ENCODE results near the gene PODXL2.

The PODXL2 gene

DNA sequence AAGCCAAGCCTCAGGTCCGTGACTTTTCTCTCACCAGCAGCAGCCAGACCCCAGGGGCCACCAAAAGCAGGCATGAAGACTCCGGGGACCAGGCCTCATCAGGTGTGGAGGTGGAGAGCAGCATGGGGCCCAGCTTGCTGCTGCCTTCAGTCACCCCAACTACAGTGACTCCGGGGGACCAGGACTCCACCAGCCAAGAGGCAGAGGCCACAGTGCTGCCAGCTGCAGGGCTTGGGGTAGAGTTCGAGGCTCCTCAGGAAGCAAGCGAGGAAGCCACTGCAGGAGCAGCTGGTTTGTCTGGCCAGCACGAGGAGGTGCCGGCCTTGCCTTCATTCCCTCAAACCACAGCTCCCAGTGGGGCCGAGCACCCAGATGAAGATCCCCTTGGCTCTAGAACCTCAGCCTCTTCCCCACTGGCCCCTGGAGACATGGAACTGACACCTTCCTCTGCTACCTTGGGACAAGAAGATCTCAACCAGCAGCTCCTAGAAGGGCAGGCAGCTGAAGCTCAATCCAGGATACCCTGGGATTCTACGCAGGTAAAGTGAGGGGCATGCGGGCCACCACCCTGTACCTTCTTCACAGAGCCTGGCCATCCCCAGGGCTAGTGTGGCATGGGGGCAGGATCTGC lies 31.8 kb downstream of the PODXL2 start:
- Histone ChIP-seq H3K23ac (ENCODE audit: low read length) (no peak overlapping the region), H3K4ac (ENCODE audit: low read depth, low read length) (no peak overlapping the region), H3K36me3 (ENCODE audit: control insufficient read depth, insufficient read depth, low read length) (no peaks in the 10 kb centered on the region), H3K79me1 (ENCODE audit: low read length) (no peaks in the 10 kb centered on the region), H2BK5ac (ENCODE audit: low read length) (no peak overlapping the region), H3K4me3 (ENCODE audit: low read length) (no peak overlapping the region), H2BK15ac (replicated peaks; ENCODE audit: low read depth) (no peak overlapping the region), H4K5ac (ENCODE audit: low read length) (no peak overlapping the region), H3K79me2 (ENCODE audit: control insufficient read depth, insufficient read depth, low read length) (no peaks in the 10 kb centered on the region), H3K4me1 (ENCODE audit: control insufficient read depth, low read depth, low read length) (no peaks in the 10 kb centered on the region), H3K9ac (ENCODE audit: low read length) (no peak overlapping the region), H3K4me2 (ENCODE audit: low read length) (no peak overlapping the region), H4K8ac (ENCODE audit: low read depth, low read length) (no peak overlapping the region), H3K27ac (ENCODE audit: low read depth, low read length) (no peak overlapping the region), H2BK120ac (ENCODE audit: low read depth, low read length) (no peak overlapping the region), H2AK5ac (ENCODE audit: low read length) (no peak overlapping the region), H3K27me3 (ENCODE audit: insufficient read depth, low read length, poor library complexity) (no peaks in the 10 kb centered on the region), H3K18ac (ENCODE audit: low read length) (no peak overlapping the region), H3K56ac (ENCODE audit: low read length) (no peak overlapping the region)
- WGBS (ENCODE audit: extremely low coverage, insufficient coverage, low lambda C conversion rate), result no CpG with 5 or more reads among the region's 10 CpGs
- DNase-seq, result no peak

- DNase-seq, result no peak
- no peak overlapping the region for H3K4ac ChIP-seq (ENCODE audit: low read depth, low read length)
These were observed 32.6 kb downstream of the PODXL2 start for GRCh38 chr3:127661600-127661999.

GRCh38 chr3:127662001-127662469 lies 33.0 kb downstream of the PODXL2 start:
- Histone ChIP-seq H3K79me2 (ENCODE audit: control insufficient read depth, insufficient read depth, low read length) (no peaks in the 10 kb centered on the region), H2BK120ac (ENCODE audit: low read depth, low read length) (no peak overlapping the region), H3K18ac (ENCODE audit: low read length) (no peak overlapping the region), H3K36me3 (ENCODE audit: control insufficient read depth, insufficient read depth, low read length) (no peaks in the 10 kb centered on the region), H3K4ac (ENCODE audit: low read depth, low read length) (no peak overlapping the region), H3K23ac (ENCODE audit: low read length) (no peak overlapping the region), H3K56ac (ENCODE audit: low read length) (no peak overlapping the region), H4K5ac (ENCODE audit: low read length) (no peak overlapping the region), H3K27ac (ENCODE audit: low read depth, low read length) (no peak overlapping the region), H3K4me1 (ENCODE audit: control insufficient read depth, low read depth, low read length) (no peaks in the 10 kb centered on the region), H3K9ac (ENCODE audit: low read length) (no peak overlapping the region), H2BK5ac (ENCODE audit: low read length) (no peak overlapping the region), H3K4me2 (ENCODE audit: low read length) (no peak overlapping the region), H3K79me1 (ENCODE audit: low read length) (no peaks in the 10 kb centered on the region), H2AK5ac (ENCODE audit: low read length) (no peak overlapping the region), H3K4me3 (ENCODE audit: low read length) (no peak overlapping the region), H3K27me3 (ENCODE audit: insufficient read depth, low read length, poor library complexity) (no peaks in the 10 kb centered on the region), H4K8ac (ENCODE audit: low read depth, low read length) (no peak overlapping the region), H2BK15ac (replicated peaks; ENCODE audit: low read depth) (no peak overlapping the region)
- DNase-seq, result no peak
- WGBS (ENCODE audit: extremely low coverage, insufficient coverage, low lambda C conversion rate), result no CpG with 5 or more reads among the region's 11 CpGs

More at GRCh38 chr3:127661600-127661999, 32.6 kb downstream of the PODXL2 start:
- H4K8ac ChIP-seq (ENCODE audit: low read depth, low read length), result no peak overlapping the region
- H4K5ac ChIP-seq (ENCODE audit: low read length), result no peak overlapping the region
- no peaks in the 10 kb centered on the region for H3K79me1 ChIP-seq (ENCODE audit: low read length)
- no peaks in the 10 kb centered on the region for H3K4me1 ChIP-seq (ENCODE audit: control insufficient read depth, low read depth, low read length)
- no peak overlapping the region for H3K27ac ChIP-seq (ENCODE audit: low read depth, low read length)
- H3K23ac ChIP-seq (ENCODE audit: low read length), result no peak overlapping the region
- no peaks in the 10 kb centered on the region for H3K27me3 ChIP-seq (ENCODE audit: insufficient read depth, low read length, poor library complexity)
- H2BK5ac ChIP-seq (ENCODE audit: low read length), result no peak overlapping the region
- H2AK5ac ChIP-seq (ENCODE audit: low read length), result no peak overlapping the region
- H2BK15ac ChIP-seq (replicated peaks; ENCODE audit: low read depth), result no peak overlapping the region
- H3K36me3 ChIP-seq (ENCODE audit: control insufficient read depth, insufficient read depth, low read length), result no peaks in the 10 kb centered on the region
- H3K4me2 ChIP-seq (ENCODE audit: low read length), result no peak overlapping the region
- H2BK120ac ChIP-seq (ENCODE audit: low read depth, low read length), result no peak overlapping the region
- H3K18ac ChIP-seq (ENCODE audit: low read length), result no peak overlapping the region
- no peaks in the 10 kb centered on the region for H3K79me2 ChIP-seq (ENCODE audit: control insufficient read depth, insufficient read depth, low read length)
- no CpG with 5 or more reads among the region's 5 CpGs for WGBS (ENCODE audit: extremely low coverage, insufficient coverage, low lambda C conversion rate)
- H3K56ac ChIP-seq (ENCODE audit: low read length), result no peak overlapping the region
- H3K4me3 ChIP-seq (ENCODE audit: low read length), result no peak overlapping the region
- H3K9ac ChIP-seq (ENCODE audit: low read length), result no peak overlapping the region

GRCh38 chr3:127663151-127663550 lies 34.2 kb downstream of the PODXL2 start:
- Histone ChIP-seq H3K27ac (ENCODE audit: low read depth, low read length) (no peak overlapping the region), H3K18ac (ENCODE audit: low read length) (no peak overlapping the region), H3K56ac (ENCODE audit: low read length) (no peak overlapping the region), H3K4me2 (ENCODE audit: low read length) (no peak overlapping the region), H3K4ac (ENCODE audit: low read depth, low read length) (no peak overlapping the region), H3K79me1 (ENCODE audit: low read length) (no peaks in the 10 kb centered on the region), H3K4me3 (ENCODE audit: low read length) (no peak overlapping the region), H3K36me3 (ENCODE audit: control insufficient read depth, insufficient read depth, low read length) (no peaks in the 10 kb centered on the region), H2BK120ac (ENCODE audit: low read depth, low read length) (no peak overlapping the region), H2BK5ac (ENCODE audit: low read length) (no peak overlapping the region), H3K23ac (ENCODE audit: low read length) (no peak overlapping the region), H3K4me1 (ENCODE audit: control insufficient read depth, low read depth, low read length) (no peaks in the 10 kb centered on the region), H4K5ac (ENCODE audit: low read length) (no peak overlapping the region), H3K9ac (ENCODE audit: low read length) (no peak overlapping the region), H4K8ac (ENCODE audit: low read depth, low read length) (no peak overlapping the region), H3K27me3 (ENCODE audit: insufficient read depth, low read length, poor library complexity) (no peaks in the 10 kb centered on the region), H2AK5ac (ENCODE audit: low read length) (no peak overlapping the region), H2BK15ac (replicated peaks; ENCODE audit: low read depth) (no peak overlapping the region), H3K79me2 (ENCODE audit: control insufficient read depth, insufficient read depth, low read length) (no peaks in the 10 kb centered on the region)
- DNase-seq, result no peak
- no CpG with 5 or more reads among the region's 5 CpGs for WGBS (ENCODE audit: extremely low coverage, insufficient coverage, low lambda C conversion rate)

DNA sequence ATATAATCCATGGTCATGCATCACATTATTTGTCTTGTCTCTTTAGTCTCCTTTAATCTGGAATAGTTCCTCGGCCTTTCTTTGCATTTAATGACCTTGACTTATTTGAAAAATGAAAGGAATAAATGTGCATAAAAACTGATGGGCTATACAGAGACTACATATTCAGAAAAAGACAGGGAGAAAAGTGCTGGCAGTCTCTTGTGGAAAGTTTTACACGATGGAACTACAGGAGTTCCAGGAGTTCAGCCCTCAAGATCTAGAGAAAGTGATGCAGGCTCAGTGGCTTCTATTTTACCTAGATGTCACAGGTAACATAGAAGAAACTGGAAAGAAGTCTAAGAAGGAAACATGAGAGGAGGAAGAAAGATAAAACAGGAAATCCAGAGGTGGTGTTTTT lies 36.2 kb downstream of the PODXL2 start:
- Histone ChIP-seq H3K56ac (ENCODE audit: low read length) (no peak overlapping the region), H2AK5ac (ENCODE audit: low read length) (no peak overlapping the region), H2BK15ac (replicated peaks; ENCODE audit: low read depth) (no peak overlapping the region), H3K4me2 (ENCODE audit: low read length) (no peak overlapping the region), H4K8ac (ENCODE audit: low read depth, low read length) (no peak overlapping the region), H3K79me2 (ENCODE audit: control insufficient read depth, insufficient read depth, low read length) (no peaks in the 10 kb centered on the region), H2BK5ac (ENCODE audit: low read length) (no peak overlapping the region), H2BK120ac (ENCODE audit: low read depth, low read length) (no peak overlapping the region), H4K5ac (ENCODE audit: low read length) (no peak overlapping the region), H3K36me3 (ENCODE audit: control insufficient read depth, insufficient read depth, low read length) (no peaks in the 10 kb centered on the region), H3K9ac (ENCODE audit: low read length) (no peak overlapping the region), H3K4me1 (ENCODE audit: control insufficient read depth, low read depth, low read length) (no peaks in the 10 kb centered on the region), H3K23ac (ENCODE audit: low read length) (no peak overlapping the region), H3K27me3 (ENCODE audit: insufficient read depth, low read length, poor library complexity) (no peaks in the 10 kb centered on the region), H3K18ac (ENCODE audit: low read length) (no peak overlapping the region), H3K4me3 (ENCODE audit: low read length) (no peak overlapping the region), H3K27ac (ENCODE audit: low read depth, low read length) (no peak overlapping the region), H3K4ac (ENCODE audit: low read depth, low read length) (no peak overlapping the region), H3K79me1 (ENCODE audit: low read length) (no peaks in the 10 kb centered on the region)
- no peak for DNase-seq
- no CpG with 5 or more reads among the region's 2 CpGs for WGBS (ENCODE audit: extremely low coverage, insufficient coverage, low lambda C conversion rate)

DNA sequence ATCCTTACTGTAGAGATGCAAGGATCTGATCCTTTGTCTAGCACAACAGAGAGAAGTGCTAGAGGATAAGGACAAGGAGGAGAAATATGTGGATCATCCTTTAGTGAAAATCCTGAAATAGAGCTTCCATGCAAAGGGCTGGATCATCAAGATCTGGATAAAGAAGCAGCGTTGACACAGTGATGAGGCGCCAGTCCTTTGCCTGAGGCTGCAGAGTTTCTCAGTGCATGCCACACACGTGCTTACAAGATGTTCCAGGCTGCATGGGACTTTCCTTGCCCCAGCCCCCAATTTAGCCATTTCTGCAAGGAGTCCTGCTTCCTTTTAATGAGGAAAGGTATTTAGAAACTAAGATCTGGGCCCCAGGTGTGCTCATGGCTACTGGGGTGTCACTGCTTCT lies 36.6 kb downstream of the PODXL2 start:
- Histone ChIP-seq H3K27ac (ENCODE audit: low read depth, low read length) (no peak overlapping the region), H2AK5ac (ENCODE audit: low read length) (no peak overlapping the region), H2BK120ac (ENCODE audit: low read depth, low read length) (no peak overlapping the region), H3K79me2 (ENCODE audit: control insufficient read depth, insufficient read depth, low read length) (no peaks in the 10 kb centered on the region), H3K23ac (ENCODE audit: low read length) (no peak overlapping the region), H2BK15ac (replicated peaks; ENCODE audit: low read depth) (no peak overlapping the region), H3K36me3 (ENCODE audit: control insufficient read depth, insufficient read depth, low read length) (no peaks in the 10 kb centered on the region), H3K4ac (ENCODE audit: low read depth, low read length) (no peak overlapping the region), H3K27me3 (ENCODE audit: insufficient read depth, low read length, poor library complexity) (no peaks in the 10 kb centered on the region), H4K5ac (ENCODE audit: low read length) (no peak overlapping the region), H3K4me2 (ENCODE audit: low read length) (no peak overlapping the region), H4K8ac (ENCODE audit: low read depth, low read length) (no peak overlapping the region), H3K9ac (ENCODE audit: low read length) (no peak overlapping the region), H3K18ac (ENCODE audit: low read length) (no peak overlapping the region), H2BK5ac (ENCODE audit: low read length) (no peak overlapping the region), H3K4me1 (ENCODE audit: control insufficient read depth, low read depth, low read length) (no peaks in the 10 kb centered on the region), H3K79me1 (ENCODE audit: low read length) (no peaks in the 10 kb centered on the region), H3K56ac (ENCODE audit: low read length) (no peak overlapping the region), H3K4me3 (ENCODE audit: low read length) (no peak overlapping the region)
- DNase-seq, result no peak
- WGBS (ENCODE audit: extremely low coverage, insufficient coverage, low lambda C conversion rate), result no CpG with 5 or more reads among the region's 3 CpGs

Measured in mesendoderm (in vitro differentiated cells).